CD8-positive, alpha-beta memory T cell (primary cell): ENCODE results near the gene KRT72. TPM values are rescaled to one million over a fixed set of nuclear protein-coding genes. Genes with fewer than 3 reads are reported as not detected.
"Not testable (repeated sequence)": the region's sequence is repeated elsewhere in the genome, so short reads cannot be mapped to it uniquely, and the experiment has no call there.

Source experiments
- CTCF ChIA-PET: fragments of 350-600 bp; sonication (Branson Sonifier 250); formaldehyde crosslinking; loops from one replicate; lab custom pipeline; 2021; ENCODE audit warnings: antibody characterized with exemption; lab: Charles Lee
- POLR2A ChIA-PET: fragments of 350-600 bp; sonication (Branson Sonifier 250); formaldehyde crosslinking; loops from one replicate; lab custom pipeline; 2021; ENCODE audit warnings: antibody characterized with exemption; lab: Charles Lee
- DNase-seq, 5 donors: peaks; one replicate each; pipeline versions ENCODE4 v3.0.0 to v3.0.0-alpha.2; 2020 to 2022; ENCODE audit warnings: mixed read lengths in 1 of 5
- H3K27ac ChIP-seq: one replicate; pipeline ENCODE4 v1.7.0; 2013; ENCODE audit warnings: low read depth, mild to moderate bottlenecking, low read length, moderate library complexity
- H3K27me3 ChIP-seq: 2 replicates; pipeline ENCODE4 v1.7.0; 2013; ENCODE audit warnings: low read length, mild to moderate bottlenecking; ENCODE audit not compliant: insufficient read depth, poor library complexity, severe bottlenecking
- H3K36me3 ChIP-seq: 2 replicates; pipeline ENCODE4 v1.7.0; 2013; ENCODE audit warnings: mild to moderate bottlenecking, low read length, moderate library complexity; ENCODE audit not compliant: insufficient read depth
- H3K4me1 ChIP-seq: 2 replicates; pipeline ENCODE4 v1.7.0; 2013; ENCODE audit warnings: mild to moderate bottlenecking, low read length, moderate library complexity; ENCODE audit not compliant: insufficient read depth
- H3K4me3 ChIP-seq: 2 replicates; pipeline ENCODE4 v1.7.0; 2013; ENCODE audit warnings: mild to moderate bottlenecking, low read length
- H3K9me3 ChIP-seq: 2 replicates; pipeline ENCODE4 v1.7.0; 2013; ENCODE audit warnings: mild to moderate bottlenecking, low read length
- H3K27ac Mint-ChIP-seq, 8 donors: one replicate each; pipeline ENCODE4 v1.8.0; 2020 to 2021; ENCODE audit warnings: mixed read lengths in 8 of 8, mild to moderate bottlenecking in 6 of 8, inconsistent platforms in 3 of 8, moderate library complexity in 3 of 8
- H3K27me3 Mint-ChIP-seq, 2 donors: one replicate each; pipeline ENCODE4 v1.8.0; 2020 to 2021; ENCODE audit warnings: mixed read lengths in 2 of 2, mild to moderate bottlenecking in 1 of 2, moderate library complexity in 1 of 2
- H3K36me3 Mint-ChIP-seq, 3 donors: one replicate each; pipeline ENCODE4 v1.8.0; 2020 to 2021; ENCODE audit warnings: mixed read lengths in 3 of 3, inconsistent platforms in 1 of 3, mild to moderate bottlenecking in 1 of 3
- H3K4me1 Mint-ChIP-seq, 3 donors: one replicate each; pipeline ENCODE4 v1.8.0; 2020 to 2021; ENCODE audit warnings: mixed read lengths in 3 of 3, inconsistent platforms in 1 of 3, mild to moderate bottlenecking in 1 of 3
- H3K4me3 Mint-ChIP-seq, 7 donors: one replicate each; pipeline ENCODE4 v1.8.0; 2020 to 2021; ENCODE audit warnings: mixed read lengths in 7 of 7, mild to moderate bottlenecking in 6 of 7, moderate library complexity in 4 of 7, inconsistent platforms in 2 of 7
- H3K9me3 Mint-ChIP-seq, 5 donors: one replicate each; pipeline ENCODE4 v1.8.0; 2020 to 2022; ENCODE audit warnings: mixed read lengths in 5 of 5, mild to moderate bottlenecking in 3 of 5, moderate library complexity in 2 of 5, inconsistent platforms in 1 of 5
- polyA plus RNA-seq: library from polyadenylated mRNA; unstranded; fragments of 300-500 nt; fragmentation: Illumina TruSeq; gene quantifications from one replicate; pipeline ENCODE4 v1.2.3, GENCODE V29; 2021
- total RNA-seq, 2 experiments: library from RNA; stranded (reverse); gene quantifications; one replicate each; pipeline ENCODE4 v1.2.3, GENCODE V29; 2021

Gene KRT72
- total and polyA plus RNA-seq, 3 experiments from 2014 or later, result not detected

DNA sequence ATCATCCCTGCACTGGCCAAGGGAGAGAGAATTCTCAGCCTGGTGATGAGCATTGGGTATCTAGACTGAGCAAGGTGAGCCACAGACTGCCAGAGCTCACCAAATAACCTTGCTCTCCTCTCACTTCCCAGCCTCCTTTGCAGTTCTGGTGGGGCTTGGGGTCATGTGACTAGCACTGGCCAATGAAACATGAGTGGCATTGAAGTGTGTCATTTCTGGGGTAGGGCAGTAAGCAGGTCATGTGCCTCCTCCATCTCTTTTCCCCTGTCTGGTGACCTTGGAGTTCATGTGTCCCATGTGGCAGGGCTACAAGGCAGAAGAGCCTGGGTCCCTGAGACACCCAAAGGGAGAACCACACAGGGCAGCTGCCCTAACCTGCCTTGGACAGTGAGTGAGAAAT, 3.6 kb upstream of the KRT72 start:
- ChIA-PET POLR2A (no interaction called here), CTCF (no interaction called here)
- Mint-ChIP-seq H3K4me3 (peak overlapping the region in 1 of 7 donors; percentile 13), H3K27me3 (peaks cover 22% of the 10 kb centered on the region in 2 donors), H3K36me3 (peaks cover 0 to 4% (median 2%) of the 10 kb centered on the region in 3 donors), H3K27ac (peak overlapping the region in 2 of 8 donors; percentile 23 to 26), H3K4me1 (peaks cover 22 to 42% (median 38%) of the 10 kb centered on the region in 3 donors), H3K9me3 (no peaks in the 10 kb centered on the region)
- Histone ChIP-seq H3K36me3 (no peaks in the 10 kb centered on the region), H3K9me3 (no peaks in the 10 kb centered on the region), H3K4me1 (peaks cover 79% of the 10 kb centered on the region), H3K27me3 (no peaks in the 10 kb centered on the region), H3K27ac (no peak overlapping the region), H3K4me3 (no peak overlapping the region)
- DNase-seq, result no peak

DNA sequence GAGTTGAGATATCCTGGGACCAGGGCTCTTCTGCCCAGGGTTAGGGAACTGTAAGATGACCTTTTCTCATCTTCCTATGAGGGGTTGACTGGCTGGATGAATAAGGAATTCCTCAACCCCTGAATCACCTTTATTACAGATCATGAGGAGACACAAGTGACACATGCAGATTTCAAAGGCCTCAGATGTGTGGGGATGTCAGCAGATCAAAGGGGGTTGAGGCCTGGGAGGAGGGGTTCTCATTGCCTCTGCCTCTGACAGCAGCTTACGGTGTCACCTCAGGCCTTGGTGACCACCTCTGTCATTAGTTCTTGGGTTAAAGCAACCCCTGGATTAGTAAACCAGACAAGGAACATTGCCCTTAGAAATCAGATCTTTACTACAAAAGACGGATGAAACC, 2.1 kb upstream of the KRT72 start:
- peaks cover 63% of the 10 kb centered on the region for H3K4me1 ChIP-seq
- peaks cover 0 to 4% (median 0%) of the 10 kb centered on the region in 3 donors for H3K36me3 Mint-ChIP-seq
- H3K4me1 Mint-ChIP-seq, result peaks cover 12 to 26% (median 23%) of the 10 kb centered on the region in 3 donors

DNA sequence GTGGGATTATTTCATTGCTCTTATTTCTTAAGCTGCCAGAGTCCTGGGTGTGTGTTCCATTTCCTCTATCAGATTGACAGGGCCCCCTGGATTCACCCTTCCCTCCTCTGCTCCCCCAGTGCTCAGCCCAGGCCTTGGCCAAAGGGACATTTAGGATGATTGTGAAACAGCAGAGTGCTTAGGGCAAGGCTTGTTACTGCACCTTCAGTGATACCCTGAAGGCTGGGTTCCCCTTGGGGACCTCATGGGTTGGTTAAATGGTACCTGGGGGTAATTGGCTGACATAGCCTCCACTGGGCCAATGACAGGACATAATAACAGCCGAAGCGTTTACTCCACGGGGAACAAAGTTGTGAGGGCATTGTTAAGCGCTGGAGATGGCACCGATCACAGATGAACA, 1.3 kb upstream of the KRT72 start:
- Mint-ChIP-seq H3K36me3 (peaks cover 0 to 4% (median 0%) of the 10 kb centered on the region in 3 donors), H3K4me3 (no peak overlapping the region), H3K27me3 (peaks cover 31 to 41% of the 10 kb centered on the region in 2 donors), H3K9me3 (no peaks in the 10 kb centered on the region), H3K27ac (peak overlapping the region in 1 of 8 donors; percentile 63), H3K4me1 (peaks cover 8 to 21% (median 15%) of the 10 kb centered on the region in 3 donors)
- Histone ChIP-seq H3K27ac (no peak overlapping the region), H3K27me3 (no peaks in the 10 kb centered on the region), H3K9me3 (no peaks in the 10 kb centered on the region), H3K4me1 (peaks cover 56% of the 10 kb centered on the region), H3K4me3 (no peak overlapping the region), H3K36me3 (no peaks in the 10 kb centered on the region)
- DNase-seq, result no peak
- CTCF ChIA-PET, result no interaction called here
- POLR2A ChIA-PET, result no interaction called here

More for the DNA sequence above, 2.1 kb upstream of the KRT72 start:
- Mint-ChIP-seq H3K4me3 (no peak overlapping the region), H3K9me3 (no peaks in the 10 kb centered on the region), H3K27ac (peak overlapping the region in 3 of 8 donors; percentile 2 to 61 (median 28)), H3K27me3 (peaks cover 31 to 36% of the 10 kb centered on the region in 2 donors)
- POLR2A ChIA-PET, result no interaction called here
- Histone ChIP-seq H3K27ac (no peak overlapping the region), H3K36me3 (no peaks in the 10 kb centered on the region), H3K4me3 (no peak overlapping the region), H3K27me3 (no peaks in the 10 kb centered on the region), H3K9me3 (no peaks in the 10 kb centered on the region)
- CTCF ChIA-PET, result no interaction called here
- peak in 1 of 5 donors; percentile 69 for DNase-seq

DNA sequence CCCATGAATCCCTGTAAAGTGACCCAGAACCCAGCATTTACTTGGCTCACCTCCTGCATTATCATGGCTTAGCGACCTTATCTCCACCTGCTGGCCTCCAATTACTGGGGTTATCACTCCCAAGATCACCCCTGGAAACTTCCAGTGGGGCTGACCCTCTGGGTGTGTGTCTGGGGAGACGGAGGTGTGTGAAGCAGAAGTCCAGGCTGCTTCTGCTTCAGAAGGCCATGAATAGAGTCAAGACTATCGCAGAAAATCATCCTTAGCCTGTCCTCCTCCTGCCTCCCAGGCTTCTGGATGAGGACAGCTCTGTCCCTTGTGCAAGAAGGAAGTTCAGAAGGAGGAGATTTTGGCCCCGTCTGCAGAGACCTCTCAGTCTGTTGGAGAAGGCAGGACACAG, 408 bp upstream of the KRT72 start:
- no peaks in the 10 kb centered on the region for H3K27me3 ChIP-seq
- H3K36me3 ChIP-seq, result no peaks in the 10 kb centered on the region
- H3K4me3 Mint-ChIP-seq, result no peak overlapping the region
- ChIA-PET CTCF (no interaction called here), POLR2A (no interaction called here)
- no peak for DNase-seq
- H3K36me3 Mint-ChIP-seq, result peaks cover 0 to 4% (median 0%) of the 10 kb centered on the region in 3 donors
- H3K4me1 ChIP-seq, result peaks cover 47% of the 10 kb centered on the region
- H3K27ac ChIP-seq, result no peak overlapping the region
- H3K9me3 ChIP-seq, result no peaks in the 10 kb centered on the region
- no peak overlapping the region for H3K27ac Mint-ChIP-seq
- H3K4me3 ChIP-seq, result no peak overlapping the region
- peaks cover 31 to 41% of the 10 kb centered on the region in 2 donors for H3K27me3 Mint-ChIP-seq
- H3K9me3 Mint-ChIP-seq, result no peaks in the 10 kb centered on the region
- H3K4me1 Mint-ChIP-seq, result peaks cover 8 to 18% (median 11%) of the 10 kb centered on the region in 3 donors

DNA sequence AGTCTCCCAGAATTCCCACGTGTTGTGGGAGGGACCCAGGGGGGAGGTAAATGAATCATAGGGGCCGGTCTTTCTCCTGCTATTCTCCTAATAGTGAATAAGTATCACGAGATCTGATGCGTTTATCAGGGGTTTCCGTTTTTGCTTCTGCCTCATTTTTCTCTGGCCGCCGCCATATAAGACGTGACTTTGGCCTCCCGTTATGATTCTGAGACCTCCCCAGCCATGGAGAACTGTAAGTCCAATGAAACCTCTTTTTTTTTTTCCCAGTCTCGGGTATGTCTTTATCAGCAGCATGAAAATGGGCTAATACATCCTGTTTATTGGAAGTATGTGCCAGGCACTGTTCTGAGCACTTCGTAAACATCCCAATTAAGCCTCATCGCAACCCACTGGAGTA, 788 bp downstream of the KRT72 start:
- CTCF ChIA-PET, result interaction anchor here (0.5 to 1.4 kb wide), 2 partner anchors 279 to 621 kb away, joined by 3 read pairs; no protein-coding TSS in a partner anchor
- Histone ChIP-seq H3K27me3 (no peaks in the 10 kb centered on the region), H3K4me3 (no peak overlapping the region), H3K27ac (no peak overlapping the region), H3K36me3 (no peaks in the 10 kb centered on the region), H3K9me3 (no peaks in the 10 kb centered on the region), H3K4me1 (peaks cover 35% of the 10 kb centered on the region)
- Mint-ChIP-seq H3K4me3 (no peak overlapping the region), H3K36me3 (peaks cover 0 to 4% (median 0%) of the 10 kb centered on the region in 3 donors), H3K4me1 (peaks cover 6 to 13% (median 8%) of the 10 kb centered on the region in 3 donors), H3K9me3 (no peaks in the 10 kb centered on the region), H3K27ac (no peak overlapping the region), H3K27me3 (peaks cover 31 to 37% of the 10 kb centered on the region in 2 donors)
- POLR2A ChIA-PET, result no interaction called here
- DNase-seq, result no peak

DNA sequence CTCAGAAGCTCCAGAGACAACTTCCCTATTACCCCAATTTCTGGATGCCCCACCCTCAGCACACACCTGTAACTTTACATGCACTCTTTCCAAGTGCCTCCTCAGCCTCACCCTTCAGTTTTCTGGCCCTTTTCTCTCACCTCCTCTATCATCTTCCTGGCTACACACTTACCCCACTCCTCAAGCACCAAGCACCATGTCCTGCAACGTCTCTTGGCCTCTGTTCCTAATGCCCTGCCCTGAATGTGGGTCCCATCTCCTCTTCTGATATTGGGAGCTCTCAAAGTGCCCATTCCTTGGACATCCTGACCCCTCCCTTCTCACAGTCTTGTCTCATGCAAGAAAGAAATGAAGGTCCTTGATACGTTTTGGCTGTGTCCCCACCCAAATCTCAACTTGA, 1.2 kb downstream of the KRT72 start:
- Histone ChIP-seq H3K27me3 (no peaks in the 10 kb centered on the region), H3K4me3 (no peak overlapping the region), H3K36me3 (no peaks in the 10 kb centered on the region), H3K27ac (no peak overlapping the region), H3K9me3 (no peaks in the 10 kb centered on the region), H3K4me1 (peaks cover 32% of the 10 kb centered on the region)
- Mint-ChIP-seq H3K9me3 (no peaks in the 10 kb centered on the region), H3K27ac (peak overlapping the region in 2 of 8 donors; percentile 1 to 14), H3K27me3 (peaks cover 31 to 37% of the 10 kb centered on the region in 2 donors), H3K4me1 (peaks cover 2 to 11% (median 5%) of the 10 kb centered on the region in 3 donors), H3K4me3 (no peak overlapping the region), H3K36me3 (peaks cover 0 to 4% (median 0%) of the 10 kb centered on the region in 3 donors)
- peak in 1 of 5 donors; percentile 12 for DNase-seq
- CTCF ChIA-PET, result interaction anchor here (0.8 to 1.4 kb wide), 2 partner anchors 14 to 280 kb away, joined by 3 read pairs; no protein-coding TSS in a partner anchor
- POLR2A ChIA-PET, result no interaction called here

DNA sequence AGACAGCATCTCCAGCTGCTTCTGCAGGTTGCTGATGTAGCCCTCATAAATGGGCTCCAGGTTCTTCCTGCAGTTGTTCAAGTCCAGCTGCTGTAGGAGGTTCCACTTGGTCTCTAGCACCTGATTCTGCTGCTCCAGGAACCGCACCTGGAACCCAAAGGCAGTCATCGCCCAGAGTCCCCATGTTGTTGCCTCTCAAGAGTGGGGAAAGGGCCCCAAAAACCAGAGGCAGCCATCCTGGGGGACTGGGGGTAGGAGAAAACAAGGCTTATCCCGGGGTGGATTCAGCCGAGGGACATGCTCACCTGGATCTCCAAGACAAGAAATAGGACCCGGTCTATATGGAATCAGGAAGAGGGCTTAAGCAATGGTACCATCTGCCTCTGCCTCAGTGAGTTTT, 2.3 kb downstream of the KRT72 start:
- H3K9me3 ChIP-seq, result no peaks in the 10 kb centered on the region
- H3K27me3 ChIP-seq, result no peaks in the 10 kb centered on the region
- Mint-ChIP-seq H3K27me3 (peaks cover 31 to 40% of the 10 kb centered on the region in 2 donors), H3K36me3 (peaks cover 0 to 3% (median 0%) of the 10 kb centered on the region in 3 donors), H3K9me3 (no peaks in the 10 kb centered on the region), H3K4me1 (peaks cover 0 to 5% (median 3%) of the 10 kb centered on the region in 3 donors), H3K27ac (no peak overlapping the region), H3K4me3 (no peak overlapping the region)
- no peak for DNase-seq
- H3K27ac ChIP-seq, result no peak overlapping the region
- POLR2A ChIA-PET, result no interaction called here
- no peaks in the 10 kb centered on the region for H3K36me3 ChIP-seq
- CTCF ChIA-PET, result interaction anchor here (0.8 kb wide), 1 partner anchor 13 kb away, joined by 3 read pairs; no protein-coding TSS in a partner anchor
- peaks cover 24% of the 10 kb centered on the region for H3K4me1 ChIP-seq
- no peak overlapping the region for H3K4me3 ChIP-seq

DNA sequence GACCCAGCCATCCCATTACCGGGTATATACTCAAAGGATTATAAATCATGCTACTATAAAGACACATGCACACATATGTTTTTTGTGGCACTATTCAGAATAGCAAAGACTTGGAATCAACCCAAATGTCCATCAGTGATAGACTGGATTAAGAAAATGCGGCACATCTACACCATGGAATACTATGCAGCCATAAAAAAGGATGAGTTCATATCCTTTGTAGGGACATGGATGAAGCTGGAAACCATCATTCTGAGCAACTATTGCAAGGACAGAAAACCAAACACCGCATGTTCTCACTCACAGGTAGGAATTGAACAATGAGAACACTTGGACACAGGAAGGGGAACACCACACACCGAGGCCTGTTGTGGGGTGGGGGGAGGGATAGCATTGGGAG, 7.0 kb downstream of the KRT72 start:
- H3K36me3 Mint-ChIP-seq, H3K9me3 ChIP-seq, H3K27ac ChIP-seq, H3K36me3 ChIP-seq, H3K4me1 ChIP-seq, H3K27ac Mint-ChIP-seq, H3K4me1 Mint-ChIP-seq, H3K4me3 ChIP-seq, H3K27me3 ChIP-seq, H3K4me3 Mint-ChIP-seq, DNase-seq, H3K9me3 Mint-ChIP-seq, POLR2A ChIA-PET, CTCF ChIA-PET: not testable (repeated sequence)
- H3K27me3 Mint-ChIP-seq, result peaks cover 11 to 32% of the 10 kb centered on the region in 2 donors
